Esophagus (tissue), 2 donors: ENCODE results near the gene CD302. TPM values are rescaled to one million over a fixed set of nuclear protein-coding genes. Genes with fewer than 3 reads are reported as not detected.

Experiments
- H3K27ac ChIP-seq, 2 donors: one replicate each; pipeline ENCODE4 v1.5.1; 2013; ENCODE audit warnings: low read depth in 2 of 2, mild to moderate bottlenecking in 2 of 2, inconsistent platforms in 1 of 2, low read length in 1 of 2, moderate library complexity in 1 of 2
- H3K27me3 ChIP-seq, 2 donors: one replicate each; pipeline ENCODE4 v1.6.1; 2013; ENCODE audit warnings: low read length in 2 of 2, control low read depth in 1 of 2, mild to moderate bottlenecking in 1 of 2; ENCODE audit not compliant: insufficient read depth in 2 of 2, control insufficient read depth in 1 of 2
- H3K36me3 ChIP-seq, 2 donors: one replicate each; pipeline ENCODE4 v1.6.1; 2013; ENCODE audit warnings: low read length in 1 of 2; ENCODE audit not compliant: control insufficient read depth in 2 of 2, insufficient read depth in 2 of 2
- H3K4me1 ChIP-seq, 2 donors: one replicate each; pipeline ENCODE4 v1.6.1; 2013; ENCODE audit warnings: low read length in 1 of 2; ENCODE audit not compliant: control insufficient read depth in 2 of 2, insufficient read depth in 2 of 2
- H3K4me3 ChIP-seq, 2 donors: one replicate each; pipeline ENCODE4 v1.5.1; 2013; ENCODE audit warnings: low read length in 2 of 2, mild to moderate bottlenecking in 2 of 2, low read depth in 1 of 2, moderate library complexity in 1 of 2
- H3K9me3 ChIP-seq, 2 donors: one replicate each; pipeline ENCODE4 v1.6.1; 2013; ENCODE audit warnings: mild to moderate bottlenecking in 2 of 2, low read depth in 1 of 2, low read length in 1 of 2, moderate library complexity in 1 of 2; ENCODE audit not compliant: control insufficient read depth in 2 of 2, insufficient read depth in 1 of 2
- WGBS, 2 donors: extraction: QIAGEN DNeasy Blood & Tissue Kit; methylation state at CpG; one replicate each; pipeline ENCODE4 v1.1.7; 2013; 5-methylcytosine and 5-hydroxymethylcytosine counted together
- polyA plus RNA-seq, 2 donors: library from polyadenylated mRNA; stranded (reverse); fragments of 200-250 nt; gene quantifications; one replicate each; pipeline ENCODE4 v1.2.3, GENCODE V29; 2013
- donor health status: healthy with polysubstance abuse.
- donor health status: Bipolar disorder and iron deficiency.

Gene CD302
- polyA plus RNA-seq, 2 donors: 2.4 to 3.8 TPM

DNA sequence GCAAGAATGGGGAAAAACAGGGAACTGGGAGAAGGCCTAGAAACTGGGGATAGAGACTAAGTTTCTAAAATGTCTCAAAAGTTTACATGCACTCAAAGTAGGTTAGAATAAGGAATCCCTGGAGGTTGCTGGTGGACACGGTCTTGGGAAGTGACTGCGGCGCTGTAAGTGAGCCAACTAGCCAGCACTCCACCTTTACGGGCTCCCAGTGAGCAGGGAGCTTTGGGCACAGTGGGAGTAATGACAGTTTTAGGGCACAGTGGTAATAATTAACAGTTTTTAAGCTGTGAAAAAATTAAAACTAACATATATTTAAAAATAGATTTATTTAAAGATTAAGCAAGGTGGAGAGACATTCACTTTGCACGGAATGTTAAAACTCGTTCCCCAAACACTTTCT, 20.9 kb upstream of the CD302 start:
- Histone ChIP-seq H3K36me3 (no peaks in the 10 kb centered on the region), H3K9me3 (no peaks in the 10 kb centered on the region), H3K27ac (no peak overlapping the region), H3K4me3 (no peak overlapping the region), H3K27me3 (no peaks in the 10 kb centered on the region), H3K4me1 (no peaks in the 10 kb centered on the region)
- WGBS, 2 donors: 77 to 81% methylated on average over 6 of the region's 6 CpGs

DNA sequence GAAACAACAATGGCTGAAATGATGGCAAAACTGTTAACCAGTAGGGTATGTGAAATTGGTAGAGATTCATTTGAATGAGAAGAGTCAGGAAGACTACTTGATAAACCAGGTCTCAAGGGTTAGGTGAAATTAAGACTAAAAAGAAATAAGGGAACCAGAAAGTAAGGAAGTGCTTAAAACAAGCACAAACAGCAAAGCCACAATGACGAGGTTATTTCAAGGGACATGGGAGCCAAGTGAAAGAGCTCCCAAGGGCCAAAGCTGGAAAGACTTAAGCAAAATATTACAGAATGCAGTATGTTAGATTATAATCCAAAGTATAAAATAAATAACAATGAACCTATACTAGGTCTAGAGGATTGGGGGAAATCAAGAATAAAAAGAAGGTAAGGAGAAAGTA, 19.3 kb upstream of the CD302 start:
- Histone ChIP-seq H3K36me3 (no peaks in the 10 kb centered on the region), H3K4me3 (no peak overlapping the region), H3K27ac (no peak overlapping the region), H3K4me1 (no peaks in the 10 kb centered on the region), H3K27me3 (no peaks in the 10 kb centered on the region), H3K9me3 (no peaks in the 10 kb centered on the region)
- WGBS, 2 donors: 87 to 91% methylated on average over 1 of the region's 1 CpG

DNA sequence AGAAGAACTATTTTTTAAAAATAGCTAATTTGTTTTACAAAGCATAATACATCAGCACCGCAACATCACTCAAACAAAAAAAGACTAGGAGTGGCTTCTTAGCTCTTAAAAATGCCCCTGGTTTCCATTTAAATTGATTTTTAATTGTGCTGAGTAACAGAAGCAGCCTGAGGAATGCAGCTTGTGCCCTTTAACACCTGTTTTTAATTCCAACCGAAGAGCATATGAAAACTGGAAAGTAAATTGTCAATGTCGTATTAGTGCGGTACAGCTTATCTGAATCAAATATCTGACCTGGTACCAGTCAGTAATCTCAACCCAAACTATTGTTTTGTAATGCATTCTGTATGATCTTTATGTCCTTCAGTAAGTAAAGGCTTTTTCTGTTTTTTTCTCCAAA, 13.2 kb upstream of the CD302 start:
- H3K27me3 ChIP-seq: no peaks in the 10 kb centered on the region
- no peaks in the 10 kb centered on the region for H3K9me3 ChIP-seq
- no peaks in the 10 kb centered on the region for H3K36me3 ChIP-seq
- H3K27ac ChIP-seq: no peak overlapping the region
- 93 to 95% methylated on average over 4 of the region's 4 CpGs for WGBS, 2 donors
- no peak overlapping the region for H3K4me3 ChIP-seq
- H3K4me1 ChIP-seq: no peaks in the 10 kb centered on the region

DNA sequence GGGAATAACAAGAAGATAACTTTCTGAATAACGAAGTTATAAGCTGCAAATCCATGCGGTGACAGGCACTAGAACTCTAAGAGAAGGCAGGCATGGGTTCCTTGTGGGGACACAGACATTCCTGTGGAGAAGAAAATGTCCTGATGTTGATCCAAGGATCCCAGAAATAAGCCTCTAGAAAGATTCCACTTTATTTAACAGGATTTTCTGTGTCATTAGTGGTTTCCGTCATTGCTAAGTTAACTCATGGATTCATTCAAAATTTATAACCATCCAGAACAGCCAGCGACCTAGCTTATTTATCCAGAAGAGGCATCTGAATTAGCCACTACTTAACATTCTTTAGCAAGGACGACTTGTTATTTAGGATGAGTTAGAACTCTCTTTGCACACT, 10.0 kb upstream of the CD302 start:
- Histone ChIP-seq H3K9me3 (no peaks in the 10 kb centered on the region), H3K27me3 (no peaks in the 10 kb centered on the region), H3K27ac (no peak overlapping the region), H3K4me1 (no peaks in the 10 kb centered on the region), H3K4me3 (no peak overlapping the region), H3K36me3 (no peaks in the 10 kb centered on the region)
- 83 to 85% methylated on average over 5 of the region's 5 CpGs for WGBS, 2 donors

DNA sequence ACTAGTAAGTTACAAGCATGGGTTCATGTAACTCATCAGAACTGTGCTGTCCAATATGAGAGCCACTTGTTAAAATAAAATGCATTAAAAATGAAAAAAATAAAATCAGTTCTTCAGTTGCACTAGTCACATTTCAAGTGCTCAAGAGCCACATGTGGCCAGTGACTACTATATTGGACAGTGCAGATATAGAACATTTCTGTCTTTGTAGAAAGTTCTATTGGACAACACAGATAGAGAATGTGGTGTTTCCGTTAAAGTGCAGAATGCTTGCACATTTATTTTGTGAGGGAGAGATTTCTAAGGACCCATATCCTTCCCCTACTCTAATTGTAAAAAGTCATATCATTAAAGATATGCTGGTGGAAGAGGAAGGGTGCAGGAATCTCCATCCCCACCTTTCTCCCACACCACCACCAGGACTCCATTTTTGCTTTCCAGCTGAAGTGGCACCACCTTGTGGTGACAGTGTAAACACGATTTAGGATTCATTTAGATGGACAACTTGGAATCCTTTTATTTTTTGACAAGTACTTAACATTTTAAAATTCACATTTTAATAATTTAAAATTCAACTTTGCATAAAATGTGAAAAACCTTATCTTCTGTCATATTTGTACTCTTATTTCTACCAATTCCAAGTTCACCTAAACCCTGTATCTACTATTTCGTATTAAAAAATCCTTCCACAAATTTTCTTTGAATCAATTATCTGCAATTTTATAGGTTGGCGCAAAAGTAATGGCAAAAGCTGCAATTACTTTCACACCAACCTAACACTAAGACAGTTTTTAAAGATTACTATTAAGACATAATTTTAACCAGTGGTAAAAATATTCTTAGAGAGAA, 9.4 kb upstream of the CD302 start:
- Histone ChIP-seq H3K27ac (no peak overlapping the region), H3K4me1 (no peaks in the 10 kb centered on the region), H3K27me3 (no peaks in the 10 kb centered on the region), H3K36me3 (no peaks in the 10 kb centered on the region), H3K4me3 (no peak overlapping the region), H3K9me3 (no peaks in the 10 kb centered on the region)
- WGBS, 2 donors: 76% methylated on average over 4 of the region's 4 CpGs

DNA sequence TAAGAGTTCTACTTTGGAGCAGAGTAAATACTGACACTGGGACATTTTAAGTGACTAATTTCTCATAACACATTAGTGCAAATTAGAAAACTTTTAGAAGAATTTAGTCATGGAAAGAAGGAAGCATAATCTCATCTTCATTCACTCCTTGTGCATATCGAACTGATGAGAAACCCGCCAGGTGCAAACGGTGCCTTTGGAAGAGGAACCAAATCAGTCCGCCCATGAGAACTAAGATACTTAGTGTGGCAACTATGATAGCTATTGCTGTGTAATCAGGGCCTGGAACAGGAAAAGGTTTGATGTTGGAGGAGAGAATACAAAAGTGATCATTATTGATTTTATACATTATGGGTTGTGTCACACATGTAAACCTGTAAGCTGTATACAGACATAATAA, 6.9 kb upstream of the CD302 start:
- 80 to 88% methylated on average over 4 of the region's 4 CpGs for WGBS, 2 donors
- no peak overlapping the region for H3K4me3 ChIP-seq
- no peaks in the 10 kb centered on the region for H3K36me3 ChIP-seq
- H3K27me3 ChIP-seq: no peaks in the 10 kb centered on the region
- H3K9me3 ChIP-seq: no peaks in the 10 kb centered on the region
- no peaks in the 10 kb centered on the region for H3K4me1 ChIP-seq
- H3K27ac ChIP-seq: no peak overlapping the region

DNA sequence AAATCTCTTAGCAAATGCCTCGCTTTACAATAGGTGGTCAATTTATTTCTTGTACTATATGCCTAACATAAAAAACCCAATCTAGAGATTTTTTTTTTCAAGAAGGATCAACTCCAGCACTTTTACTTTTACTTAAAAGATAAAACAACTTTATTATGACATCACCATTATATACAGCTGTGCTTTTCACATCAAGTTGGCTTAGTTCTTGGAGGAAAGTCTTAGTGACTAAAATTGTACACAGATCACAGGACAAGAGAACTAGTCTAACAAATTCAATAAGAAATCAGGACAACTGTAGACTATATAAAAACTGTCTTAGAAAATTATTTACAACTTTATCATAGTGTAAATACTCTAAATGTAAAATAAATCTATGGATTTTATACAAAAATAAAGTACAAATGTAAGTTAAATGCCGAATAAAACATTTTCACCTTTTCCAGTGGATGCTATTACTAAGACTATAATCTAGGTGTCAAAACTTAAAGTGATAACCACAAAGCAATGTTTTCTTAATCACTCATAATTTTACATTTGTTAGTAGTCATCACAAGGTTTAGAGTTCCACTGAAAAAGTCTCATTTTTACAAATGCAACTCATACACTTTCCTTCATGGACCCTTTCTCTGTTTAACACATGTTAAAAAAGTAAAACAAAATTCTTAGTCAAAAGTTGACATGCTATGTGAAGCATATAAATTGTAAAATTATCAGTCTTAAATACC, 5.4 kb upstream of the CD302 start:
- Histone ChIP-seq H3K27ac (no peak overlapping the region), H3K4me3 (no peak overlapping the region), H3K27me3 (no peaks in the 10 kb centered on the region), H3K9me3 (no peaks in the 10 kb centered on the region), H3K4me1 (no peaks in the 10 kb centered on the region), H3K36me3 (no peaks in the 10 kb centered on the region)
- WGBS, 2 donors: 49 to 50% methylated on average over 2 of the region's 2 CpGs

DNA sequence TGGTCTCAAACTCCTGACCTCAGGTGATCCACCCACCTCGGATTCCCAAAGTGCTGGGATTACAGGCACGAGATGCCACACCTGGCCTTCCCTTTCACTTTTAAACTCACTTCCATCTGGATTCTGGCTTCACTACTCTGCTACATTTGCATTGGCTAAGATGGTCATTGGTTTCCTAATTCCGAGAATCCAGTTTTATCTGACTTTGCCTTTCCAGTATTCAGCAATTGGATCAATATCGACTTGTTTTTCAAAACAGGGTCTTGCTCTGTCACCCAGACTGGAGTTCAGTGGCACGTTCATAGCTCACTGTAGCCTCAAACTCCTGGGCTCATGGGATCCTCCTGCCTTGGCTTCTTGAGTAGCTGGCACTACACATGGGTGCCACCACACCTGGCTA, 4.7 kb upstream of the CD302 start:
- no peak overlapping the region for H3K27ac ChIP-seq
- peaks cover 0 to 2% of the 10 kb centered on the region in 2 donors for H3K4me1 ChIP-seq
- WGBS, 2 donors: 91 to 97% methylated on average over 5 of the region's 5 CpGs
- H3K4me3 ChIP-seq: no peak overlapping the region
- H3K27me3 ChIP-seq: no peaks in the 10 kb centered on the region
- no peaks in the 10 kb centered on the region for H3K9me3 ChIP-seq
- H3K36me3 ChIP-seq: no peaks in the 10 kb centered on the region

DNA sequence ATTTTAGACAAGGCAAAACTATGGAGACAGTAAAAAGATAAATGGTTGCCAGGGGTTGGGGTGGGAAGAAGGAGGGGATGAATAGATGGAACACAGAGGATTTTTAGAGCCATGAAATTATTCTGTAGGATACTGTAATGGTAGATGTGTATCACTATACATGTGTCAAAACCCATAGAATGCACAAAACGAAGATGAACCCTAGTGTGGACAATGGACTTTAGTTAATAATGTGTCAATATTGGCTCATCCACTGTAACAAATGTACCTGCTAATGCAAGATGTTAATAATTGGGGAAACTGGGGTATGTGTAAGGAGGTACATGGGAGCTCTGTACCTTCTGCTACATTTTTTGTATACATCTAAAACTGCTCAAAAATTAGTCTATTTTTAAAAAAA, 1.8 kb upstream of the CD302 start:
- no peaks in the 10 kb centered on the region for H3K27me3 ChIP-seq
- H3K36me3 ChIP-seq: no peaks in the 10 kb centered on the region
- 89 to 91% methylated on average over 1 of the region's 1 CpG for WGBS, 2 donors
- H3K9me3 ChIP-seq: no peaks in the 10 kb centered on the region
- no peak overlapping the region for H3K4me3 ChIP-seq
- H3K4me1 ChIP-seq: peaks cover 0 to 7% of the 10 kb centered on the region in 2 donors
- H3K27ac ChIP-seq: no peak overlapping the region

DNA sequence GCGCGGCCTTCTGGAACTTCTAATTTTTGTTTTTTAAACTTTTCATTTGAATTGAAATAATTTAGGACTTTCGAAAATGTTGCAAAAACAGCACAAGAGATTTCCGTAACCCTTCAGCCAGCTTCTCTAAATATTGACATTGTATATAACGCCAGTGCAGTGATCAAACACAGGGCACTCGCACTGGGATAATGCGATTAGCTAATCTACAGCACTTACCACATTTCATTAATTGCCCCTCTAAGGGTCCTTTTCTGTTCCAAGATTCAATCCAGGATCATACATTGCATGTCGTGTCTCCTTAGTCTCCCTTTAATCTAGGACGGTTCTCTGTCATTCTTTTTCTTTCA, 343 bp upstream of the CD302 start:
- H3K27me3 ChIP-seq: no peaks in the 10 kb centered on the region
- no peaks in the 10 kb centered on the region for H3K36me3 ChIP-seq
- no peak overlapping the region for H3K27ac ChIP-seq
- no peaks in the 10 kb centered on the region for H3K9me3 ChIP-seq
- H3K4me3 ChIP-seq: peak overlapping the region; percentile 50 to 75
- peaks cover 0 to 7% of the 10 kb centered on the region in 2 donors for H3K4me1 ChIP-seq
- 6 to 13% methylated on average over 9 of the region's 9 CpGs for WGBS, 2 donors
